ENCODE measurements around the gene WDSUB1.

Gene WDSUB1

DNA sequence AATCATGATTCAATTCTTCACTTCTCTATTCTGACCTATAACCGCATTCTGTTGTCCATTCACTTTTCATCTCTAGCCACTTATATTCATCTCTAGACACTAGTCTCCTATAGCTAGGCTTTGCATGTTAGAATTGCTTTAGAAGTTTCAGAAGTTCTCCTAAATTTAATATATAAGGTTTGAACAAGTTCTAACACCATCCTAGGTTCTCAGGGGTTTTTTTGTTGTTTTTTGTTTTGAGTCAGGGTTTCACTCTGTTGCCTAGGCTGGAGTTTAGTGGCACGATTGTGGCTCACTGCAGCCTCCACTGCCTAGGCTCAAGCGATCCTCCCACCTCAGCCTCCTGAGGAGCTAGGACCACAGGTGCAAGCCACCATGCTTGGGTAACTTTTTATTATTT, 19.9 kb downstream of the WDSUB1 start:
- no peak for DNase-seq (ENCODE audit: low read depth)

DNA sequence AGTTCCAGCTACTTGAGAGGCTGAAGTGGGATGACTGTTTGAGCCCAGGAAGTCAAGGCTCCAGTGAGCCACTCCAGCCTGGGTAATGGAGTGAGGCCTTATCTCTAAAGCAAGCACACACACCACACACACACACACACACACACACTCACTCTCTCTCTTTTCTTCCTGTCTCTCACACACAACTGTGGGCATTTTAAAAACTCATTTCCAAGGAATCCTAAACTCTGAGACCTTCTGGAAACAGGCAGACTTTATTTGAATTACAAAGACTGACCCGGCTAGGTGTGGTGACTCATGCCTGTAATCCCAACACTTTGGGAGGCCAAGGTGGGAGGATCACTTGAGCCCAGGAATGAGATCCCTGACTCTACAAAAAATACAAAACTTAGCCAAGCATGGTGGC, 21.3 kb downstream of the WDSUB1 start:
- DNase-seq (ENCODE audit: low read depth), result no peak

DNA sequence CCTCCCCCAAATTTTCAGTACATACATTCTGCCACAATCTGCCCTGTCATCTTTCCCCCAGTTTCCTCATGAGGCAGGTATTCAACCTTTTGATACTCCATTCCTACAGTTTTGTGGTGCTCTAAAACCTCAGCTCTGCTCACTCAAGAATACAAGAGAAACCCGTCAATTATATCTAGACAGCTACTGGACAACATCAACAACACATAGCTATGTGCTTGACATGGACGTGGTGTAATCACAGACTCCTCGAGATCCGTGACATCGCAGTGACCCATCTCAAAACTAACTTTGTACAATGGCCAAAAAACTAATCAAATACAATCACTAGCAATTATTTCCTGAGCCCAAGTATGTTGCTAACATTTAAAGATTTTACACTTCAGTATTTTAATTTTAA, 23.6 kb downstream of the WDSUB1 start:
- DNase-seq (ENCODE audit: low read depth), result no peak

DNA sequence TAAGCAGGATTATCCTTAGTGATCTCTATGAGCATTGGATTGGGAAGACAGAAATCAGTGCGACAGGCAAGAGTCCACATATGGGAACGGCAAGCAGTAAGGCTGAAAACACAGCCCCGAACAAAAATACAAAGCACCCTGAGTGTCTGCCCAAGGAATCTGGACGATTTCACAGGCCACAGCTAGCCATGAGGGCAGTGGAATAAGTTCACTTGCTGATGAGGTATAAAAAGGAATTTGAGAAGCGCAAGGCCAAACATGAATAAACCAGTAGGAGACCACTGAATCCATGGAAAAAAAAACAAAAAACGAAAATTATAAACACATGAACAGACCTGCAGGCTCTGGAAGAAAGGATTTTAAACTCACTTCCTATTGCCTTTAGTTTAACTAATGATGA, 24.3 kb downstream of the WDSUB1 start:
- no peak for DNase-seq (ENCODE audit: low read depth)

DNA sequence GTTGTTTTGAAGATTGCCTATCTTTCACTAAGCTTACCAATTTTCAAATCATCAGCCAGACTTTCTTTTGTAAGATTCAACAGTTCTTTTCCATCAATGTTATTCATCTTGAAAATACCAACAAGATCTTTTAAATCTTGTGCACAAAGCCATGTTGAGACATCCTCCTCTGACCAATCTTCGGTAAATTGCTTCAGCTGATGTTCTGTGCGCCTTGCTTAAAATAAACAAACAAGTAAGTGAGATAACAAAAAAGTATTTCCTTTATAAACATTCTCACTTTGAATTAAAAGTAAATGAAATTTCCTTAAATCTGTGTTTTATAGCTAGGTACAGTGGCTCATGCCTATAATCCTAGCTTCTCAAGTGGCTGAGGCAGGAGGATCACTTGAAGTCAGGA, 30.3 kb downstream of the WDSUB1 start:
- no peak for DNase-seq (ENCODE audit: low read depth)

DNA sequence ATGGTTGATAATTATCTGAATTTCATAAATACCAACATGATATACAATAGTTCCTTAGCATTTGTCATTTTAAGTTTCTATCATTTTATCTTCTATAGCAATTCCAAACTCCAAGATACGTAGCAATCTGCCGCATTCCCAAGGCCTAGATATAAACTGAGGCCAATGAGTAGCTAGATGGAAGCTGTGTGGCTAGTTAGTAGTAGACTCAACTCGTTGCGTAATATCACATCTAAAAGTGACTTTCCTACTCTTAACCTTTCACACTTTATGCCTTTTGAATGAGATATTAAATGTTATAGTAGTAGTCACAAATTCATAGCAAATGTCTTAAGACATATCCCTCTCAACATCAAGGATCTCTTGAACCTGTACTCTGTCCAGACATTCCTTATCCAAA, 33.6 kb downstream of the WDSUB1 start:
- no peak for DNase-seq (ENCODE audit: low read depth)

DNA sequence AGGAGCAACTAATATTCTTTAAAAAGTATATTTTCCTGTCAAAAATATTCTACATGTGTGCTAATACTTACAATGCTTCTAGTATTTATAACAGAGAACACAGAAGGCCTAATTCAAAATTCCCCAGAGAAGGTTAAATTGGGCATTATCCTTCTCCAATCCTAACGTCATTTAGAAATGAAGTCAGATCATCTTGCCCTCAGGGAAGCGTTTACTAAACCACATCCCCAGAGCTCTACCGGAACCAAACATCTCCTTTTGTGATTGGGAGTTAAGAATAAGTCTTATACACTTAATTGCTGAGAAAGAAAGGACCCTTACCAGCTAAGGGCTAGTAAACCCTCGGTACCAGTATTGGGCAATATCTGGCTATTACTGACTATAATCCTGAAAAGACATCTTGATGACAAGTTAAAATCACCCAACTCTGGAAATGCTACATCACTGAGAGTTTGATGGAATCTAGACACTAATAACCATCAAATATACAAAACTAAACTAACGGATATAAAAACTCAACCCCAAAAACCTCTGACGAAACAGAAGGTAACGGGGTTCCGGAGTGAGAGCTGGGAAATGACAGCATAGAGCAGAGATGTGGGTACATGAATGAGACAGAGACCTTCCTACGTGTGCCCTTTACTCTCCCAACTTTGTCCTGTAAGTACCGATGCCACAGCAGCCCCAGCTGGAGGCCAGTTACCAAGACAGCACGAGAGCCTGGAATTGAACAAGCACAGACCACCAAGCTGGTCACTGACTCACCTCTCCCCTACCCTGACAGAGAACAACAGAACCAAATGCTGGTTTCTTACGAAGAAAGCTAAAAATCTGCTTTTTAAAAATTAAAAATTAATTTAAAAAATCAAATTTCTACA, 35.0 kb downstream of the WDSUB1 start:
- DNase-seq (ENCODE audit: low read depth), result no peak

DNA sequence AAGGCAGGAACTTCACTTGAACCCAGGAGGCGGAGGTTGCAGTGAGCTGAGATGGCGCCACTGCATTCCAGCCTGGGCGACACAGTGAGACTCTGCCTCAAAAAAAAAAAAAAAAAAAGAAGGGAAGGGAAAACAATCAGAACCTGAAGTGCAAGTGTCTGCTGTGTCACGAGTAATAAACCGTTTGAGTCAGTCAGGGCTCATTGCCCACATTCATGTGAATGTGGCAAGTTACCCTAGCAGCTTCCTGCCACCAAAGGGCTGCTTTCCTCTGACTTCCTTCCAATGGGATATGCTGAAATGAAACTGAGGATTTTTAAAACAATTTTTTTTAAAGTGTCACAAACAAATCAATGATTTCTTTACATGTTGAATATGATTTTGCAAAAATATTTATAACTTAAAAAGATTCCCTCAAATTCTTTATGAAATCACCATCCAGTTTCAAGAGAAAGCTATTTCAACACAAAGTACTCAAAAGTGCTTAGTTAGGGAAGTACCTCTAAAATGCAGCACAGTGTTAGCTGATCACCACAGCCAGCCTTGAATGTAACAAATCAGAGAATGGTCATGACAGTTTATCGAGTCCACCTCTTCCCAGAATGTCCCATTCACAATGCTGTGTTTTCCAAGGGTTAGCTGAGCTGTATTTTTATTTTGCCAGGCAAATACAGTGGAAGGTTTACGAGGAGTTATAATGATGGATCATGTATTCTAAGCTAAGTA, 36.4 kb downstream of the WDSUB1 start:
- peak; percentile 91 for DNase-seq (ENCODE audit: low read depth)

DNA sequence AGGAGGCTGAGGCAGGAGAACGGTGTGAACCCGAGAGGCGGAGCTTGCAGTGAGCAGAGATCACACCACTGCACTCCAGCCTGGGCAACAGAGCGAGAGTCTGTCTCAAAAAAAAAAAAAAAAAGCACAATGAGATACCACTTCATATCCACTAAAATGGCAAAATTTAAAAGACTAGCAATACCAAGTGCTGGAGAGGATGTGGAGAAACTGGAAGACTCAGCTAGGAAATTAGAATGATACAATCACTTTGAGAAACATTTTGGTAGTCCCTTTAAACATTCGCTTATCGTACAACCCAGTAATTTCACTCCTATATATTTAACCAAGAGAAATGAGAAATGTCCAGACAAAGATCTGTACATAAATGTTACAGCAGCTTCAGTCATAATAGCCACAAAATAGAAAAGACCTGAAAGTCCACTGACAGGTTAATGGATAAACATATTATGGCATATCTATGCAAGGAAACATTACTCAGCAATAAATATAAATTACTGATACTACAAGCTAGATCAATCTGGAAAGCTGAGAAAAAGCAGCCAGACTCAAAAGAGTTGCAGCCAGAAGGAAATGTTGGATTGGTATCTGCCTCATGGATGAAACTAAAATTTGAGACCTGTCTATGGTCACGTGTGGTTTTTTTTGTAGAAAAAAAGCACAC, 40.0 kb downstream of the WDSUB1 start:
- no peak for DNase-seq (ENCODE audit: low read depth)

DNA sequence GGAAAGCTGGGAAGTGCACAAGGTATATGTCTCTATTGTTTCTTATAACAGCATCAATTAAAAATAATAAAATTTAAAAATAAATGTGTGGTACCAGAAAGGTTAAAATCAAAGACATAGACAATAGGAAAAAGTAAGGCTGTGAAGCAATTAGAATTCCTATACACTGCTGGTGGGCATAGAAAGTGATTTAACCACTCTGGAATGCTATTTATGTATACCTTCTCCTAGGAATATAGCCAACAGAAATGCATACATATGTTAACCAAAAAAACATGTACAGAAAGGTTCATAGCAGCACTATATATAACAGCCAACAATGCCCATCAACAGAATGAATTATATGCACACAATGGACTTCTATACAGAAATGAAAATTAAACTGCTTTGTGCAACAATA, 43.0 kb downstream of the WDSUB1 start:
- no peak for DNase-seq (ENCODE audit: low read depth)

DNA sequence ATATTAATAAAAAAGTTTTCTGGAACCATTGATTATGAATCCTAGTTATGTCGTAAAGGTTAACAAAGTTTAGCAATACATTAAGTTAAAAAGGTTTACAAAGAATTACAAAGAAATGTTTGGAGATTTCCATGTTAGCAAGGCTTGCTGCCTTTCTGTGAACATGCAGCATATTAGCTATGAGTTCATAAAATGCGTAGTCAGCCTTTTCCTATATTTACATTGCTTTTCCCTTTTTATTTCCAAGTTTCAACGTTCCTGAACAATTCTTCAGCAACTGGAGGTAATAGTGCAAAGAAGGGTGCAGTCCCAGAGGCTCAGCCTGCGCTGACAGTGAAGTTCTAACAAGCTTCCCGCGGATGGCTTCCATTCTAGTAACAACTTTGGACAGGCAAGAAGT, 51.6 kb downstream of the WDSUB1 start:
- no peak for DNase-seq (ENCODE audit: low read depth)

DNA sequence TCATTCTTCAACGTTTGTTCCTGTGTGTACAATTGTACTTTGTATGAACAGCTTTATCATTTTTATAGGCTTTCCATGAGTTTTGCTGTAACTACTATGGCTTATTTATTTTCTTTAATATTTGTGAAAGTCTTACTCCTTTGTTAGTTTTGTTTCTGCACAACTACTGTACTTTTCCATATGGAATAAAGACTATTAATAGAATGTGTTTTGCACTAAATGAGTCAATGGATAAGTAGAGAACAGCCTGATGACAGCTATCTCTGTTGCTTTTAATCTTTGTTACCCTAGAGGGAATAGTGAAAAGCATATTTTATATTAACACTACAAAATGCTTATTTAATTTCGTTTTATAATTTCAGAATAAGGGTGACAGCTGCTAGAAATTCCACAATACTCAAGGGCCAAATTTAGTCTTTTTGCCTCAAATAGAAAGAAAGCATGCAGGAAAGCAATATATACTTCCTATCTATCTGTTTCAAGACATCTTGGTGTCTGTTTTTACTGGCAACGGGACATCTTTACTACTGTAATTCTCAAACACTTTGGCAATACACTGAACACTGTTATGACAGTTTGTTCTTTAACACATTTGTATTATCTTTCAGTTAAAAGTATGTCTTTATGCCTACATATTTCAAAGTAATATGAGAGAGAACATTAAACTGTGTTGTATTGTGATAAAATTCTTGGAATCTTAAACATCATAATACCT, 53.9 kb downstream of the WDSUB1 start:
- DNase-seq (ENCODE audit: low read depth), result no peak

DNA sequence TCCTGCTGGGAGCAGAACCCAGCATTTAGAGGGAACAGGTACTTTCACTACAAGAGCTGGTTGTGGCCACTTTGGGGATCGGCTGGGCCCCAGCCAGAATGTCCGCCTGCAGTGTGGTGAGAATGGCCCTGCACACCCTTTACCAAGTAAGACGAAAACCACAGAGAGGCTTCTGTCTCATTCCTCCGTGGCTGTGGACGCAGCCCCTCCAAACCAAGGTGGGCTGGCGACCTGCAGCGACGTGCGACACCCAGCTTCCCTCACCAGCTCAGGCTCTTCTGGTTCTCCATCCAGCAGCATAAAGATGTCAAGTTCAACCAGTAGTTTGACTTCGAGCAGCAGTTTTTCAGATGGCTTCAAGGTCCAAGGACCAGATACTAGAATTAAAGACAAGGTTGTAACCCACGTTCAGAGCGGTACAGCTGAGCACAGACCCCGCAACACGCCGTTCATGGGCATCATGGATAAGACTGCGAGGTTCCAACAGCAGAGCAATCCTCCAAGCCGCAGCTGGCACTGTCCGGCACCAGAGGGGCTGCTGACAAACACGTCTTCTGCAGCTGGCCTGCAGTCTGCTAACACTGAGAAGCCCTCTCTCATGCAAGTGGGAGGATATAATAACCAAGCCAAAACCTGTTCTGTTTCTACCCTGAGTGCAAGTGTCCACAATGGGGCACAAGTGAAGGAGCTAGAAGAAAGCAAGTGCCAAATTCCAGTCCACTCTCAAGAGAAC, 56.2 kb downstream of the WDSUB1 start:
- no peak for DNase-seq (ENCODE audit: low read depth)

DNA sequence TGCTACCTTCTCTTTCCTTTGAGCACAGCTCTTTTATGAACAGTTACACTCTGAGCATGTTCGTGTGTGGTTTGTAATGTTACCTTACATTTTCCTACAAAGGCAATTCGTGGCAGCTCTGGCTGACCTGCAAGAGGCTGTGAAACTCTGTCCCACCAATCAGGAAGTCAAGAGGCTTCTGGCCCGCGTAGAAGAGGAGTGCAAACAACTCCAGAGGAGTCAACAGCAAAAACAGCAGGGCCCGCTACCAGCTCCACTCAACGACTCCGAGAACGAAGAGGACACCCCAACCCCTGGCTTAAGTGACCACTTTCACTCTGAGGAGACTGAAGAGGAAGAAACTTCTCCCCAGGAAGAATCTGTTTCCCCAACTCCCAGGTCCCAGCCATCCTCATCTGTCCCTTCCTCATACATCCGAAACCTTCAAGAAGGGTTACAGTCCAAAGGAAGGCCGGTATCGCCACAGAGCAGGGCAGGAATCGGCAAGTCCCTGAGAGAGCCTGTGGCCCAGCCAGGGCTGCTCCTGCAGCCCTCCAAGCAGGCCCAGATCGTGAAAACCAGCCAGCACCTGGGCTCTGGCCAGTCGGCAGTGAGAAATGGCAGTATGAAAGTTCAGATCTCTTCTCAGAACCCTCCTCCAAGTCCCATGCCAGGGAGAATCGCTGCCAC, 56.9 kb downstream of the WDSUB1 start:
- no peak for DNase-seq (ENCODE audit: low read depth)

DNA sequence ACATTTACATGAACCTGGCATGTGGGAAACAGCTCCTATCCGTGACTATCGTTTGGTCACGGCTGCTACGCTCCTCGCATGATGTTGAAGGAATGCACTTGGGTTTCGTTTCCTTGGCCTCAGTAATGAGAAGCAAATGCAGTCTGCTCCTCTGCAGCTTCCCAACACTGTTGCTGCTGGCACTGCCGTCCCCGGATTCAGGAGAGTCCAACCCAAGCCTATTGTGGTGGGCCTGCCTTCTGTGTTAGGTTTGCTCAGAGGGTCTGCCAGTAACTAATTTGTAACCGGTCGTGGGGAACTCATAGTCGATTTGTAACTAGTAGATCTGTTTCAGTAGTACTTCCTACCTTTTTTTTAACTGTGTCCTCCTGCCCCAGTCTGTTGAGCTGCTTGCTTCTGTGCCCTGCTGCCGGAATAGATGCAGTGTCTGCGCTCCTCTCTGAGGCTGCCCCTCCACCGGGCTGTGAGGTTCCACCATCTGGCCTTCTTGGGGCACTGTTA, 58.4 kb downstream of the WDSUB1 start:
- DNase-seq (ENCODE audit: low read depth), result peak; percentile 86

DNA sequence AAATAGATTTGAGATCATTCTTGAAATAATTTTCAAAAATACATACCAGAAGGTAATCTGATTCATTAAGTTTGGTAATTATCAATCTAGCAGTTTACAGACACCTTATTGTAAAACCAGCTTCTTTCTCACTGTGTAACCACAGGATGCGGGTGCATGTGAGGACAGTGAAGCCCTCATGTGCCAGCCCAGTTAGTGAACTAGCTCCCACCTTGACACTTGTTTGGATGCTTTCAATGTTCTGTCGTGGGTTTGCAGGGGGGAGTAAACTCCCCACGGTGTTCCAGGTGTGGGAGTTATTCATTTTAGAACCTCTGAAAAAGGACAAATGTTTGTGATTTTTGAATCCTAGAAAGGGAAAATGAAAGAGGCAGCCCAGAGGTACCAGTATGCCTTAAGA, 59.0 kb downstream of the WDSUB1 start:
- no peak for DNase-seq (ENCODE audit: low read depth)

DNA sequence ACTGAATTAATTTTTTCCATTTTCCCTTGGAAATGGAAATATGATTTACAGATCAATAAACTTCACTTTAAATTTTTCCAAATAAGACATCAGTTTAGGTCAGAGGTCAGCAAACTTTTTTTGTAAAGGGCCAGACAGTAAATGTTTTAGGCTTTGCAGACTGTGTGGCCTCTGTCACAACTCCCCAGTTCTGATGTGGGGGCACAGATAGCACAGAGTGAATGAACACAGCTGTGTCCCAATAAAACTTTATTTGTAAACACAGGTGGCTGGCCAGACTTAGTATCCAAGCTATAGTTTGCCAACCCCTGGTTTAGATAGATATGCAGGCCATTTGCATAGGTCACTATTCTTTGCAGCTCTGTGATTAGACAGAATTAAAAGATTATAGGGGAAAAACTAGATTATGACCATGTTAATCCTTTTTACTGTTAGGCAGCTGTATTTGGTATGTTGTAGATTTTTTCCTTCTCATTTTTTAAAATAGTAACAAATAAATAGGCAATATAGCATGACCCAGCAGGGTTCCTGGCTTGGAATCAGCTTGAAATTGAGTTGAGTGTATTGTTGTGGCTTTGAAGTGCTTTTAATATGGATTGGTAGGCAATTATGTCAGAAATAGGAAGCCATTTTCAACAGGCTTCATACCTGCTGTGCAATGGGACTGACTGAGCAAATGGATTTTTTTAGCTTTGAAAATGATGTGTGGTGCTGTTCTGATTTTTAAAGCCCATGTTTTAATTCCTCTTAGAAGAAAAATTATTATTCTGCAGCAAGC, 59.7 kb downstream of the WDSUB1 start:
- no peak for DNase-seq (ENCODE audit: low read depth)

DNA sequence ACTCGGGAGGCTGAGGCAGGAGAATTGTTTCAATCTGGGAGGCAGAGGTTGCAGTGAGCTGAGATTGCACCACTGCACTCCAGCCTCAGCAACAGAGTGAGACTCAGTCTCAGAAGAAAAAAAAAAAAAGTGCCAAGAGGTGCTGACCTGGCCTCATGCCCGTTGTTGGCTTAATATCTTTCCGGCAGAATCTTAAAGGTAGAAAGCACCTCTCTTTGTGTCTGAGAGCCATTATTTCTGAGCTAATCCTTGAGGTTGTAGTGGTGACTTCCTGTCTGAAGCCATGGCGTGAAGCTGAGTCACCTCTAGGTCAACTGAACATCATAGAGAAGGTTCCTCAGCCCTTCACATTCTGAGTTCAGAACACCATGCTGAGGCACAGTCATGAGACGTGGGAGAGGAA, 60.4 kb downstream of the WDSUB1 start:
- DNase-seq (ENCODE audit: low read depth), result no peak

DNA sequence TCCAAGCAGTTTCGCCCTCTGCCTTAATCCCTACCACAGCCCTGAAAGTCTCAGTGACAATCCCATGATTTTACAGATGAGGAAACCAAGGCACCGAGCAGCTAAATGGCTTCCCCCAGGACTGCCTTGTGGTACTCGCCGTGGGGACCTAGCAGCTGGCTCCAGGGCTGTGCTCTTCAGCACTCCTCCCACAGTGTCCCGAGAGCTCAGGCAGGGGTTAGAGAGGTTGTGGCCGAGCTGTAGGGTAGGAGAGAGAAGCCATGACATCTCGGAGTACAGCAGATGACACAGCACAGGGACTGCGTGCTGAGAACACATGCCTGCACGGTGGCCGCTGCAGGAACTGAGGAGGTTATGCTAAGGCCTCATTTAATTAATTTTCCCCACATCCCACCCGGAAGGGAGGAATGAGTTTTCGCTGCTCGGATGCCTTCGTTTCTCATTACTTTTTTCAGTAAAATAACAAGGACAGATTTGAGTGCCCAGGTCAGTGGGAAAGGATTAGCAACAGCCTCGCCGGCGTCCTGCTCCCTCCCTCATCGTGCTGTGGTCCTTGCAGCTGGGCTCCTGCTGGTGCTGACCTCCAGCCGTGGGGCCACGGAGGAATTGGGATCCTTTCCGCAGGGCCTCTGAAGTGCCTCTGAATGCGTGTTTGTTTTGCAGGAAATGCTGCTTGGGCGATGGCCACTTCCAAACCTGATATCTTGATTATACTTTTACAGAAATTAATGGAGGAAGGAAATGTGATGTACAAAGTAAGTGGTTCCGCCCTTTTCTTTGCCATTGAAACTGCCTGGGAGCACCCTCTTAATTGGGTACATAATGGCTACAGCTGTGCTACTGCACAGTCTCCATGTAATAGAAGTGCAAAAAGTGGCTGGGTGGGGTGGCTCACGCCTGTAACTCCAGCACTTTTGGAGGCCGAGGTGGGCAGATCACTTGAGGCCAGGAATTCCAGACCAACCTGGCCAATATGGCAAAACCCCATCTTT, 61.2 kb downstream of the WDSUB1 start:
- no peak for DNase-seq (ENCODE audit: low read depth)
